HAP-1 (cell line): ENCODE data around the gene DPP9.

Experiments used
- DNase-seq, 2 experiments: peaks; one replicate each; pipeline ENCODE4 v3.0.0-alpha.2; 2016 to 2020; ENCODE audit warnings: low spot score in 2 of 2
- H3K27me3 ChIP-seq: fragments of 250-450 bp; sonication (Bioruptor Pico); 2 replicates; pipeline ENCODE4 v1.5.1; 2020; ENCODE audit warnings: low read depth, mild to moderate bottlenecking, moderate library complexity
- H3K36me3 ChIP-seq: fragments of 250-450 bp; sonication (Bioruptor Pico); replicated peaks from 2 replicates; pipeline ENCODE4 v1.5.1; 2020; ENCODE audit warnings: mild to moderate bottlenecking
- H3K4me1 ChIP-seq: fragments of 250-450 bp; sonication (Bioruptor Pico); 2 replicates; pipeline ENCODE4 v1.5.1; 2020; ENCODE audit warnings: mild to moderate bottlenecking
- H3K4me3 ChIP-seq: fragments of 250-450 bp; sonication (Bioruptor Pico); 2 replicates; pipeline ENCODE4 v1.5.1; 2020; ENCODE audit warnings: mild to moderate bottlenecking, moderate library complexity
- H3K9me3 ChIP-seq: fragments of 250-450 bp; sonication (Bioruptor Pico); 2 replicates; pipeline ENCODE4 v1.5.1; 2020; ENCODE audit warnings: mild to moderate bottlenecking, moderate library complexity
- in situ Hi-C: fragments of 300-500 bp; cut with MboI; formaldehyde crosslinking; loops from 3 replicates; pipeline ENCODE4 v1.14.3; 2020; ENCODE audit warnings: low sequenced_read_pairs, inconsistent platforms, mixed read lengths

Gene DPP9

DNA sequence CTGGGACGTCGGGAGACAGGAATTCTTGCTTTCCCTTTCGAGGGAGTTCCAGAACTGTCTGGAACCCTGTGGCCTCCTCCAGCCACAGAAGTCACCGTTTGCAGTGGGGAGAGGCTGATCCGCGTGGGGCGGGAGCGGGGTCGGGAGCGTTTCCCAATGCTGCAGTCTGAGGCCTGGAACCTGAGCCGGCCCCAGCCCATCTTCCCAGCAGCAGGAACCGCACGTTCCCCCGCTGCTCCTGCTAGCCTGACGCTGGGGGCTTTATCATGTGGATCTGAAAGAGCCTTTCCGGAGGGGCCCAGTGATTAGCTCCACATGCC is 13.4 kb downstream of the DPP9 start:
- Histone ChIP-seq H3K36me3 (peaks cover 36% of the 10 kb centered on the region), H3K27me3 (no peaks in the 10 kb centered on the region), H3K9me3 (no peaks in the 10 kb centered on the region), H3K4me3 (no peak overlapping the region), H3K4me1 (no peaks in the 10 kb centered on the region)
- DNase-seq, result no peak
- in situ Hi-C loops, result no loop called here

DNA sequence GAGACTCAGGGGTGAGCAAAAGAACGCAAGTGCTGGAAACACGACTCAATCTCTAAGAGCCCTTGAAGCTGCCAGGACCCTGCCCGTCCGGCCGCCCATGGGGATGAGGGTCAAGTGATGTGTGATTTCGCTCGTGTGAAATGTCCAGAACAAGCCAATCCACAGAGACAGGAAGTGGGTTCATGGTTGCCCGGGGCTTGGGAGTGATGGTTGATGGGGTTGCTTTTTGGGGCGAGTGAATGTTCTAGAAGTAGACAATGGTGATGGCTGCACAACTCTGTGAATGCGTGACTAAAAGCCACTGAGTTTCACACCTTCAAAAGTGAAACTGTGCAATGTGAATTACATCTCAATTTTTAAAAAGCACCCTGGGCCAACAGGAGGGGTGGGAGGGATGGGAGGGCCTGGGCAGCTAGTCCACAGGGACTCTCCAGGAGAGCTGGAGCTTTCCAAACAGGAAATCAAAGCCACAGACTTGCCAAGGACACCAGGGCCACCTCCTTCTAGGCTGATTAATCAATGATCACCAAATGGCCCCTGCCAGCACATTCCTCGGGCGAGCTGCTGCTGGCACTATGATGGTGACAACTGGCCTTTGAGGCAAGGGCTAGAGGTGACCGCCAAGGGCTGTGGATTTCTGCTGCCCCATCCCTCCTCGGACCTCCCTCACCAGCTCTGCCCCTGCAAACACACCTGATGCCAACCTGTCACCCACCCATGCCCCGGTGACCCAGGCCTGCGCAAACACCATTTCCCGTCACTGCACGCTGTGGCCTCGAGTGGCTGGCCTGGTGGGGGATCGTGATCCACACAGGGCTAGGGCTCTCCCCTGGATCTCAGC is 14.0 kb downstream of the DPP9 start:
- in situ Hi-C loops, result no loop called here
- H3K36me3 ChIP-seq, result peaks cover 37% of the 10 kb centered on the region
- H3K9me3 ChIP-seq, result no peaks in the 10 kb centered on the region
- H3K4me1 ChIP-seq, result no peaks in the 10 kb centered on the region
- no peak for DNase-seq
- H3K4me3 ChIP-seq, result no peak overlapping the region
- no peaks in the 10 kb centered on the region for H3K27me3 ChIP-seq

DNA sequence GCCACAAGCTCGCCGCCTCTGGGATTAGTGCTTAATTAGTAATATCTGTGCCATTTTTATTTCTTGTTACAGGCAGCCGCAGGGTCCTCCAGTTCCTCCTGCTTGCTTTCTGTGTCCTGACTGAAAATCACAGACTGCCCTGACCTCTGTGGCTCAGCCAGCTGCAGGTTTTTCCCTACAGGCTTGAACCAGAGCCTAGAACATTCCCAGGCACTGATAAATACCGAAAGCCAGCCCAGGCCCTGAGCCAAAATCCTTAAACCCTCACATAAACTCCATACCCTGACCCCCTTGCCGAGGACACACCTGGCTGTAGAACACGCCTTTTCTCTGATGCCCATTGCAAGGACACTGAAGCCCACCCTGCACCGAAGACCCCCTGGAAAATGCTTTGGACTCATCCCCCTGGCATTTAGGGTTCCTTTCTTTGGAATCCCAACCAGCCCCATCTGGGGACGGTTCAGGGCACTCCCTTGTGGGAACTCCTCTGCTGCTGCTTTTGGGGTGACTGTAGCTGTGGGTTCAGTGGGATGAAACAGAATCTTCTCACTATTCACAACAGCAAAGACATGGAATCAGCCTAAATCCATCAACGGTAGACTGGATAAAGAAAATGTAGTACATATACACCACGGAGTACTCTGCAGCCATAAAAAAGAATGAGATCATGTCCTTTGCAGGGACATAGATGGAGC is 15.5 kb downstream of the DPP9 start:
- Histone ChIP-seq H3K9me3 (no peaks in the 10 kb centered on the region), H3K36me3 (peaks cover 31% of the 10 kb centered on the region), H3K4me3 (no peak overlapping the region), H3K4me1 (no peaks in the 10 kb centered on the region), H3K27me3 (no peaks in the 10 kb centered on the region)
- DNase-seq, result no peak
- in situ Hi-C loops, result no loop called here

DNA sequence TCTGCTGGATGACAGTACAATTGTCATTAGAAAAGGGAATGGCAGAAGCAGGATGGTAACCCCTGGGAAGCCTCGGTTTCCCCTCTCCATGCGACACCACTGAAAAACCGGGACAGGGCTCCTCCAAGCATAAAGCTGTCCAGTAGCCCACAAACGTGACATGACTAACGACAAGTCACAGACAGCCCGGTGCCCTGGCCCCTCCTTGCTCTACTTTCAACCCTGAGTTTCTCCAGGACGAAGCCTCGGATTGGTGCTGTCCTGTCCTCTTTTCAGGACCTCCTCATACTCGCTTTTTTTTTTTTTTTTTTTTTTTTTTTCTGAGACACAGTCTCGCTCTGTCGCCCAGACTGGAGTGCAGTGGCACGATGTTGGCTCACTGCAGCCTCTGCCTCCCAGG is 16.3 kb downstream of the DPP9 start:
- in situ Hi-C loops, result no loop called here
- Histone ChIP-seq H3K9me3 (no peaks in the 10 kb centered on the region), H3K4me3 (no peak overlapping the region), H3K27me3 (no peaks in the 10 kb centered on the region), H3K36me3 (peaks cover 29% of the 10 kb centered on the region), H3K4me1 (no peaks in the 10 kb centered on the region)
- DNase-seq, result no peak

DNA sequence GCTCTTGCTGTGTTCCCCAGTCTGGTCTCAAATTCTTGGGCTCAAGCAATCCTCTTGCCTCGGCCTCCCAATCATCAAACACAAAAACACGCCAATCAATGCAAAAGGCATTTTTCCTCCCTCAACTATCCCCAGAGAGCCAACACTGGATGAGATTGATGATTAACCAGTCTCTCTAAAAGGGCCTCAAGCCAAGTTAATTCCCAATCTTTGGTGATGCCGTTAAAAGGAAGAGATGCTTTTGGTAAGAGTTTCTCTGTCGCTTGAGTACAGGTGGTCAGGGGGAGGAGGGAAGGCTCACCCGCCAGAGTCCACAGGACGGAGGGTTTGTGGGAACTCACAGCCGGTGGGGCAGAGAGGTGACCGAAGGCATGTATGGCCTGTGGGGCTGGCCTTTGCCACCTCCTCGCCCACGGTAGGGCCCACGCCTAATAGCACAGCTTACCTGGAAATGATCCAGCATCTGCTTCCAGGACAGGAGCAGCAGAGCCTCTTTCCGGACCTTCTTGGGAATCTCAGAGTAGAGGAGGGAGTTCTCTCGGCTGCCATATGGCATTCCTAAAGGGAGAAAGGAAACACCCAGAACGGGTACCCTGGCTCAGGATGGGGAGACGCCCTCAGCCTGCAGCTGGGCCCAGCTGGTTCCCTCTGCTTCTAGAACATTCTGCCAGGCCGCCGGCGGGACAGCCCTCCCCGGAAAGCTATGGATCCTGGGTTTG is 18.1 kb downstream of the DPP9 start:
- Histone ChIP-seq H3K4me3 (no peak overlapping the region), H3K36me3 (peaks cover 33% of the 10 kb centered on the region), H3K9me3 (no peaks in the 10 kb centered on the region), H3K4me1 (no peaks in the 10 kb centered on the region), H3K27me3 (no peaks in the 10 kb centered on the region)
- no peak for DNase-seq
- in situ Hi-C loops, result no loop called here

DNA sequence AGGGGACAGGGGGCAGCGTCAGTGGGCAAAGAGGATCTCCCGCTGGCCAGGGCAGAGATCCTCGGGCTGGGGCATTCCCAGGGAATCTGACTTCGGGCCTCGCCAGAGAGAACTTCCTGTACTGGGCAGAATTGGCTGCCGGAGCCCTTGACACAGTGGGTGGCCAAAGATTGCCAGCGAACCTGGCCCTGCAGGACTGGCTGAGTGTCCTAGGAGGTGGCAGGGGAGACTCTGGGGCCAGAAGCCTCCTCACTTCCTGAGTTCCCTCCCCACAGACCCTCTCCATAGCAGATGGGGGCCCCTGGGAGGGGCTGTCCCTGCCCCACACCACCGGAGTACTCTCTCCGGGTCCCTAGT is 19.3 kb downstream of the DPP9 start:
- Histone ChIP-seq H3K4me3 (no peak overlapping the region), H3K4me1 (no peaks in the 10 kb centered on the region), H3K27me3 (no peaks in the 10 kb centered on the region), H3K36me3 (peaks cover 41% of the 10 kb centered on the region), H3K9me3 (no peaks in the 10 kb centered on the region)
- no peak for DNase-seq
- in situ Hi-C loops, result no loop called here

DNA sequence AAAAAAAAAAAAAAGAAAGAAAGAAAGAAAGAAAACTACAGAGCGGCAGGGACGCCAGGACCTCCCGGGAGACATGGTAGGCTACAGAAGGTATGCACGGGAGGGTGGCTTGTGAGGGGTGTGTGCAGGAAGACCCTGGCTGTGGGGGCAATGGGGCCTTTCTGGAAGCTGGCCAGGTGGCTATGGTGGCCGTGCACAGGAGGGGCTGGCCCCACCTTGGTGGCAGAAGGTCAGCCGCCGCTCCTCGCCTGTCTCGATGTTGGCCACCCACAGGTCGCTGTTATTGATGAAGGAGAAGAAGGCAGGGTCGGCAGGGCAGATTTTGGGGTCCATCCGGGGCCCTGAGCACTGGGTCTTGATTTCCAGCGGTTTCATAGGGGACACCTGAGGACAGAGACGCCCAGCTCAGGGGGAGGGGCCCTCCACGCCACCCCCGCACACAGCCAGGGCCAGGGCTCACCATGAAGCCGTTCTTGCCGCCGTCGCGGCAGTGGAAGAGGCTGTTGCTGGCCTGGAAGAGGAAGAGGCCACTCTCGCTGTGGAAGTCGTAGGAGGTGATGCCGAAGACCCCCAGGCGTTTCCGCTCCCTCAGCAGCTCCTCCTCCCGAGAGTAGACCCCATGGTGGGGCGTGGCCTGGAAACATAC is 19.8 kb downstream of the DPP9 start:
- Histone ChIP-seq H3K4me1 (no peaks in the 10 kb centered on the region), H3K9me3 (no peaks in the 10 kb centered on the region), H3K27me3 (no peaks in the 10 kb centered on the region), H3K4me3 (no peak overlapping the region), H3K36me3 (peaks cover 41% of the 10 kb centered on the region)
- in situ Hi-C loops, result no loop called here
- DNase-seq, result no peak

DNA sequence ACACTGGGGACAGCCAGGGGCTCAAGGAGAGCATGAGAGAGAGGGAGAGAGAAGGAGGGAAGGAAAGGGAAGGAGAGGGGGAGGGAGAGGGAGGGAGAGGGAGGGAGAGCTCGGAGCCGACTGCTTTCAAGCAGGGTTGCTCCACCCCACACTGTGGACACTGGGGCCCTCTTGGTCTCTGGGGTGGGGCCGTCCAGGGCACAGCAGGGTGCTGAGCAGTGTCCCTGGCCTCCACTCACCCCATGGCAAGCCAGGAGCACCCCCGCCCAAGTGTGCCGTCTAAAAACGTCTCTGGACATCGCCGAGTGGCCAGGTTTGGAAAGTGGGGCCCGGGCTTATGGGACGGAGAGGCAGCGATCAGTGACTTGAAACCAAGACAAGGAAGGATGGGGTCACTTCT is 20.9 kb downstream of the DPP9 start:
- in situ Hi-C loops, result no loop called here
- H3K9me3 ChIP-seq, result no peaks in the 10 kb centered on the region
- DNase-seq, result no peak
- H3K4me1 ChIP-seq, result no peaks in the 10 kb centered on the region
- H3K4me3 ChIP-seq, result no peak overlapping the region
- peaks cover 43% of the 10 kb centered on the region for H3K36me3 ChIP-seq
- no peaks in the 10 kb centered on the region for H3K27me3 ChIP-seq

DNA sequence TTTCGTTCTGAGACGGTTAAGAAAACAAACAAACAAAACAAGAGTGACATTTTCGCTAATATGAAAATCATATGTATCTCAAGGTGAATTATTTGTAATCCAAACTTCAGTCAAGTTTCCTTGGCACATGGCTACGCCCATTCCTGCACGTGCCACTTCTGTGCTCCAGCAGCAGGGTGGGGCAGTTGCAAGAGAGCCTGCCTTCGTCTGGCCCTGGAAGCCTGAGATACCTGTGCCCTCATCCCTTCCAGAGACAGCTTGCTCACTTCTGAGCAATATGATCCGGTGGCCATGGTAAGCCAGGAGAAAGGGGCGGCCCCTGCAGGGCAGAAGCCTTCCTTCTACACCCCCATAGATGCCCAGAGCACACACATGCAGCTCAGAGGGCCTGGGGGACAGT is 22.1 kb downstream of the DPP9 start:
- Histone ChIP-seq H3K4me3 (no peak overlapping the region), H3K4me1 (peaks cover 3% of the 10 kb centered on the region; the same call in 1 of the 2 replicates), H3K9me3 (no peaks in the 10 kb centered on the region), H3K27me3 (no peaks in the 10 kb centered on the region), H3K36me3 (peaks cover 50% of the 10 kb centered on the region)
- no peak for DNase-seq
- in situ Hi-C loops, result no loop called here

DNA sequence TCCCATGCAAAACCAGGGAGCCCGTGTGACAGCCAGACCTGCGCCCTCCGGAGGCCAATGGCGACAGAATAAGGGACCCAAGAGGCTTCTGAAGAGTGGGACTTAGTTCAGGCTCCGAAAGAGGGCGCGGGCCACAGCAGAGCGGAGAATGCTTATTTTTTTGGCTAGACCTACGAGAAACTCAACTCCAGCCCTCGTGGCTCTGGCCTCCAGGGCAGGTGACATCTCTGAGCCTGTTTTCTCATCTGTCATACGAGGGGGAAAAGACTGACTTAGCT is 23.0 kb downstream of the DPP9 start:
- no peak for DNase-seq
- Histone ChIP-seq H3K9me3 (no peaks in the 10 kb centered on the region), H3K4me3 (no peak overlapping the region), H3K27me3 (no peaks in the 10 kb centered on the region), H3K4me1 (peaks cover 5% of the 10 kb centered on the region; the same call in 1 of the 2 replicates), H3K36me3 (peaks cover 55% of the 10 kb centered on the region)
- in situ Hi-C loops, result no loop called here

DNA sequence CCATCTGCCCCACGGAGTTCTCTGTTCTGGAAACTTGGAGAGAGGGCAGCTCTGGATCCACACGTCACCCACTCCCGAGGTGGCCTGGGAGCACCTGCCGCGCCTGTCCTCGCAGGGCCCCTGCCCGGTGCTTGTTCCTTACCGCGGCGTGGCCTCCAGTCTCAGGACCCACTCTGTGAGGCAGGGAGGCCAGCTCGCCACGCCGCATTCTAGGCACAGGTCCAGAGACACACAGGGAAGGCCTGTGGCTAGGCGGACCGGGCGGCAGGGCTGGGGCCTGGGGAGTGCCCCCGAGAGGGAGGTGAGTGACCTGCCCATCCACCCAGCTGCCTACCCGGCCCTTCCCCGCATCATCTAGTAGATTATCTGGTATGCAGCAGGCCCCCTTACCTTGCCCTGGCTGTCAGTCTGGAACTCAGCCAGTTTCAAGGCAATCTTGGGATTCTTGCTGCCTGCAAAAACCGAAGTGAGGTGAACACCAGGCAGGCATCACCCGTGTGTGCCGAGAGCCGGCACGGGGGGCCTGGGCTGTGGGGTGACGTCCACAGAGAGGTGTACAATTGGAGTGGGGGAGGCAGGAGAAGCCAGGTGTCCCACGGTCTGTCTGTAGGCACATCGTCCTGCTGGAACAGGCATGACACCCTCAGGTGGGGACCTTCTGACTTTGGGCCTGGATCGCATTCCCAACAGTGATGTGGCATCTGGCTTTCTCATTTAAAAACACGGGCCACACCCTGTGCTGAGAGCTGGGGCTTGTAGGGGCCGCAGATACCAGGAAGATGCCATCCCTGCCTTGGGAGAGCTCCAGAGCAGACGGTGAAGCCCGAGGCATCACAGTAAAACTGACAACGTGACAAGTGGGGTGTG is 23.6 kb downstream of the DPP9 start:
- DNase-seq, result no peak
- Histone ChIP-seq H3K36me3 (peaks cover 55% of the 10 kb centered on the region), H3K9me3 (no peaks in the 10 kb centered on the region), H3K4me3 (no peak overlapping the region), H3K4me1 (peaks cover 5% of the 10 kb centered on the region; the same call in 1 of the 2 replicates), H3K27me3 (no peaks in the 10 kb centered on the region)
- in situ Hi-C loops, result no loop called here

DNA sequence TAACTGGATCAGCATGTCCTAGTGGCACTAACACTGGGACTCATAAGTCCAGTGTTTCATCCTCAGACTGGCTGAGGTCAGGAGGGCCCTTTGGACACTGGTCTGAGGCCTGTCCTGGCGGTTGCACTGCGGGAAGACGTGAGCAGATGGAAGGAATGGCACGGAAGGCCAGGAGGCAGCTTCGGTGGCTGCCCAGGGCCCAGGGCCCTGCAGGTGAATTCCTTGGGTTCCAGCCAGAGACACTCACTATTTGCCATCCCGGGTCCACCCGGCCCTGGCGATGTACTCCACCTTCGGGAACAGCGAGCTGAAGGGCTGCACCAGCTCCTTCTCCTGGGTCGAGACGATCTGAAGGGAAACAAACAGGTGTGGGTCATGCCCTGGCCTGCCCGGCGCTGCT is 26.3 kb downstream of the DPP9 start:
- peaks cover 74% of the 10 kb centered on the region for H3K36me3 ChIP-seq
- peaks cover 5% of the 10 kb centered on the region; the same call in 1 of the 2 replicates for H3K4me1 ChIP-seq
- in situ Hi-C loops, result no loop called here
- no peak overlapping the region for H3K4me3 ChIP-seq
- no peaks in the 10 kb centered on the region for H3K27me3 ChIP-seq
- H3K9me3 ChIP-seq, result no peaks in the 10 kb centered on the region
- no peak for DNase-seq

DNA sequence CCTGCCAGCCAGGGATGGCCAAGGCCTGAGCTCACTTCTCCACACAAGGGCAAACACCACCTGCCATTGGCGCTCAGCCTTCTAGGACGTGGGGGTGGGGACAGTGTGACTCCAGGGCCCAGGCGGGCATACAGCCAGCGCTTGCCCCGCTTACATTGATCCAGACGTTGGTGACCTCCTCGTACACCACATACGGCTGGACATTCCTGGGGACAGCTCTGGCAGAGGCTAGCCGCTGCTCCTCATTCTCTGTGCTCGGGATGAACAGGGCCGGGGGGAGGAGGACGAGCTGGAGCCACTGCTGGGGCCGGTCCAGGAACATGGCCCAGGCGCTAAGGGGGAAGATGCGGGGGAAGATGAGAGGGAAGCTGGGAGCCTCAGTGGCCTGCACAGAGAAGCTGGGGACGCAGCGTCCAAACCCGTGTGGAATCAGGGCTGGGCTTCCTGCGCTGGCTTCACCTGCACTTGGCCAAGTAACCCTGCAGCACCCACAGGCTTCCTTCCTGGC is 28.4 kb downstream of the DPP9 start:
- Histone ChIP-seq H3K4me3 (no peak overlapping the region), H3K27me3 (no peaks in the 10 kb centered on the region), H3K4me1 (peaks cover 5% of the 10 kb centered on the region; the same call in 1 of the 2 replicates), H3K9me3 (no peaks in the 10 kb centered on the region), H3K36me3 (peaks cover 65% of the 10 kb centered on the region)
- DNase-seq, result no peak
- in situ Hi-C loops, result no loop called here
